GM12864 (cell line): ENCODE data around the gene ZNF747.

ENCODE experiments used
- DNase-seq: peaks from one replicate; pipeline ENCODE4 v3.0.0-alpha.2; 2011; ENCODE audit warnings: low read depth
- H3K4me3 ChIP-seq: 2 replicates; pipeline ENCODE4 v1.5.1; 2011; ENCODE audit warnings: mild to moderate bottlenecking, low read depth, low read length, control low read depth
- CTCF ChIP-seq: IDR thresholded peaks from 2 replicates; pipeline ENCODE4 v1.5.1; 2011; ENCODE audit warnings: low read depth, mild to moderate bottlenecking, moderate library complexity, low read length, control low read depth, inconsistent platforms; ENCODE audit errors: missing control alignments

Gene ZNF747

GRCh38 chr16:30532285-30533145 is 2.1 kb downstream of the ZNF747 start:
- TF ChIP-seq CTCF = no peak
- H3K4me3 ChIP-seq = no peak overlapping the region
- no peak for DNase-seq

- no peak for DNase-seq
- no peak for TF ChIP-seq CTCF
- H3K4me3 ChIP-seq = no peak overlapping the region
Measured at GRCh38 chr16:30530163-30531037, 4.3 kb downstream of the ZNF747 start.

- TF ChIP-seq CTCF = no peak
- DNase-seq = no peak
- no peak overlapping the region for H3K4me3 ChIP-seq
Measured at GRCh38 chr16:30528799-30529457, 5.7 kb downstream of the ZNF747 start.

GRCh38 chr16:30527635-30528178 is 7.0 kb downstream of the ZNF747 start:
- no peak for TF ChIP-seq CTCF
- DNase-seq = peak; percentile 69
- peak overlapping the region; percentile 77 for H3K4me3 ChIP-seq

GRCh38 chr16:30526823-30527634 is 7.6 kb downstream of the ZNF747 start:
- DNase-seq = peak; percentile 88
- H3K4me3 ChIP-seq = peak overlapping the region; percentile 77
- peak; percentile 45 for TF ChIP-seq CTCF
